ENCODE results near the gene HOXA1.
A peak's percentile ranks its signal among the peaks of the same experiment; 100 is the strongest.

Gene HOXA1

DNA sequence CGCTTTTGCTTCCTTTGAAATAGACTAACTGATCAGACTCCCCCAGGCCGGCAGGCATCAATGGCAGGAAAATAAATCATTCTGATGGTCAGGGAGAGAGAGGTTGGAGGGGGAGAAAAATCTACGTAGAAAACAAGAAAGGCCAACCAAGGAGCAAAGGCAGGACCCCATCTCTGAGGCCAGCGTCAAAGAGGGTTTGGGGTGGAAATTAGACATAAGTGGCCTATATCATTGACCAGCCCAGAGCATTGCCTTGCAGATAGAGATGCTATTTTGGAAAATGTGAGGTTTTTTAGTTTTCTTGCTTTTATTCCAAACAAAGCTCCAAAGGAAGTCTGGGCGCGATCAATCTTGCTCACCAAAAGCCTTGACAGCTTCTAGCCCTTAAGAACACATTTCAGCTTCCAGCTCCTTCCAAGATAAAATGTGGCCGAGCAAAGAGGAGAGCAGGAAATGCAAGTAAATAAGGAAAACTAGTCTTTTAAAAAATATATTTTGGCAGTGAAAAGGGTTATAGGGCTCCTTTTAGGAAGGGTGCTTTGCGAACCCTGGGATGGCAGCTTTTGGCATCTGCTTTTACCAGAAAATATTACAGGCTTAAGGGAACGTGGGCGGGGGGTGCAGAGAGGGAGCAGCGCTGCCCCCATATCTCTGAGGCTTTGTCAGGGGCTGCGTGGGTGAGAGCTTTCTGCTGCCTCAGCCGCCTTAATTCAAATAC, 8.7 kb upstream of the HOXA1 start:
- DNase-seq: no peak

DNA sequence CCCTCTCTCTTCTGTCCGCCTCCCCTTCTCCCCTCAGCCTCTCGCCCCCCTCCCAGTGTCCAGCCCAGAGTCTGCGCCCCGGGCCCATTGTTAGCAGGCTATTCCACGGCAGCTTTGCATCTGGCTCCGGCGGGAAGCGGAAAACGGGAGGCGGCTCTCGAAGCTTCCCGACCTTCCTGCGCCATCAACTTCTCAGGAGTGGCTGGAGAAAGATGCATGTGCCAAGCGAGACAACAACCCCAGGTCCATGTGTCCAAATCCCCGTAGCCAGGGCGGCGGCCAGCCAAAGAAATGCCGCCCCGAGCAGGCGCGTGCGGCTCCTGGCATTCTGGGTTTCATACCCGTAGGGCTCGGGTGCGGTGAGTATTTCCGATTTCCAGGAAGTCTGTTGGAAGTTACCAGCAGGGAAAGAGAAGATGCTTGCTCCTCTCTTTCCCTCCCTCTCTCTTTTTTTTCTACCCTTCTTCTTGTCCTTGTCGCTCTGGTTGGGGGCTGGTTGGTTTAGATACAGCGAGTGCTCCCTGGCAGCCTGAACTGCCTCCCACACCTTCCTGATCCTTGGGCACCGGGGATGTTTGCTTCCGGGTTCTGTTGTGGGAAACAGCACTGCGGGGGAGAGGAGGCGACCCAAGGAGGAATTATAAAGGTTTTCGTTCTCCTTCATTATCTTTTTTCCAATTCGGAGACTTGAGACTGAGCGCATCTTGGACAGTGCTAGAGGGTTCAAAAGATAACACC, 7.9 kb upstream of the HOXA1 start:
- no peak for DNase-seq

DNA sequence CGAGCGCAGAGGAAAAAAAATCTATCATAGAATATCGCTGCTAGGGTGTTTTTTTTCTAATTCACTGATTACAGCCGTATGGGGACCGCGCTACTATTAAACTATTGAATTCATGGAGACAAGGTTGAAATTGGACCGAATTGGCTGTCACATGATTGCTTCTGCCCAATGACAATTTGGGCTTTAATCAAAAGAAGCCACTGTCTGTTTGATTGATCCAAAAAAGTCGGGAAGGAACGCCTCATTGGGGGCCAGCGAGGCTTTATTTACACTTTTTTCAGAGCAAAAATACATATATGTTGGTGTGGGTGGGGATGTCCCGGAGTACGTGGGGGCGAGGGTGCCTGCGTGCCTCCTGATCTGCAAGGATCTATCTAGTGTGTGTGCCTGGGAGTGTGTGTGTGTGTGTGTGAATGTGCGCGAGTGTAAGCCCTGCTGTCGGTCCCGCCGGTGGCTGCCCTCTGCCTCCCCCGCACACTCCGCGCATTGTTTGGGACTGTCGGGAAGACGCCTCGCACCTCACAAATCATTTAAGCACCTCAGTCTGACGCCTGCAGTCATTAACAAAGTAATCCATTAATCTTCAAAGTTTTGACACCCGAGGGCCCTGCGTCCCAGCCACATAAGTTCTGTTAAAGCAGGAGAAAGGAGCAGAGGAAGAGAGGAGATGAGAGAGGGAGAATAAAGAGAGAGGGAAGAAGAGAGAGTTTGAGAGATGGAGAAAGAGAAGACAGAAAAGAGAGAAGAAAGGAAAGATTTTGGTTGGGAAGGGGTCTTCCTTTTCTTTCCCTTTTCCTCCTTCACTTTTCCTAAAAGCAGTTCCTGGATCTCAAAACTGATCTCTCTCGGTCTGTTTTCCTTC, 7.0 kb upstream of the HOXA1 start, which contains the start of gene HOXA2:
Gene HOXA2, minus strand, starts transcription at position 103 of the 862 bp plus-strand sequence. CDS start 183 bp downstream, outside the sequence.
- DNase-seq: no peak

DNA sequence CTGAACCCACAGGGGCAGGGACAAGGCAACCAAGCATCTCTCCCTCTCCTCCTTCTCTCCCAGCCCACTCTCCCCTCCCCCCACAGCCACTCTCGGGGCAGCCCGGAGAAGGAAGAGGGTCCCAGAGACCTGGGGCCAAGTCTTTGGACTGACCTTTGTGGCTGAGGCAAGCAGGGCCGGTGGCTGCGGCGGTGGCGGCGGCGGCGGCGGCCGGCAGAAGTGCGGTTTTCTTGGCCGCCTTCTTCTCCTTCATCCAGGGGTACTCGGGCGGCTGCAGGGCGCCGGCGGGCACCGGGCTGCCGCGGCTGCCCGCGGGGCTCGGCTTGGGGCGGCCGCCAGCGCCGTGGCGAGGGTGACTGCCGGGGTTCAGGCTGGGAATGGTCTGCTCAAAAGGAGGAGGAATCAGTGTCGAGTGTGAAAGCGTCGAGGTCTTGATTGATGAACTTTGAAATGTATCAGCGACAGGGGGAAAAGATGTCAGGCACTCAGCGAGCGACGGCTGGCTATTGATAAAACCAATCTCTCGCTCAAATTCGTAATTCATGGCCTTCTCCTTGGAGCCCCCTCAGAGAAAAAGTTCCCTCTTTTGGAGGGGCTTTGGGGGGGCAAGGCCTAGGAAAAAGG, 6.3 kb upstream of the HOXA1 start:
- DNase-seq: no peak

DNA sequence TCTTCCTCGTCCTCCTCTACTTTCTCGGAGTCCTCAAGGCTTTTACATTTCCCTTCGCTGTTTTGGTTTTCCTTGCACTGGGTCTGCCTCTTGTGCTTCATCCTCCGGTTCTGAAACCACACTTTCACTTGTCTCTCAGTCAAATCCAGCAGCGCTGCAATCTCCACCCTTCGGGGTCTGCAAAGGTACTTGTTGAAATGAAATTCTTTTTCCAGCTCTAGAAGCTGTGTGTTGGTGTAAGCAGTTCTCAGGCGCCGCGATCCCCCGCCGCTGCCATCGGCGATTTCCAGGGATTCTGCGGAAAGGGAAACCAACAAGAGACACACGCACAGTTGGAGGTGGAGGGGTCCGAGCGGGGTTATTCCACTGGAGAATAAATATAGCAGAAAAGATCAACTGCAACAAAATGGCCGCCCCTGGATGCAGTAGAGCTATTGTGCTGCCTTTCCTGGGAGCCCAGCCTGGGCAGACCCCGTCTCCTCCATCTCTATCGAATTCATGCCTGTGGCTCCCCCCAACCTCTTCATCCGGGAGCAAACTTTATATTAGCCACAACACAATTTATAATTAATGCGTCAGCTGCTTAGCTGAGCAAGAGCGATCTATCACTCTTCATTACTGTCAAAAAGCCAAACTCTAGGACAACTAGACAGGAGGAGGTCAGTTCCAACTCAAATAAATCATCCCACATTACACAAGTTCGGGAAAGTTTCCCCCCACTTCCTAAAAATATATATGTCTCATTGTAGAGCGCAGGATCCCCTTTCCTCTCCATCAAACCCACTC, 5.6 kb upstream of the HOXA1 start:
- no peak for DNase-seq

DNA sequence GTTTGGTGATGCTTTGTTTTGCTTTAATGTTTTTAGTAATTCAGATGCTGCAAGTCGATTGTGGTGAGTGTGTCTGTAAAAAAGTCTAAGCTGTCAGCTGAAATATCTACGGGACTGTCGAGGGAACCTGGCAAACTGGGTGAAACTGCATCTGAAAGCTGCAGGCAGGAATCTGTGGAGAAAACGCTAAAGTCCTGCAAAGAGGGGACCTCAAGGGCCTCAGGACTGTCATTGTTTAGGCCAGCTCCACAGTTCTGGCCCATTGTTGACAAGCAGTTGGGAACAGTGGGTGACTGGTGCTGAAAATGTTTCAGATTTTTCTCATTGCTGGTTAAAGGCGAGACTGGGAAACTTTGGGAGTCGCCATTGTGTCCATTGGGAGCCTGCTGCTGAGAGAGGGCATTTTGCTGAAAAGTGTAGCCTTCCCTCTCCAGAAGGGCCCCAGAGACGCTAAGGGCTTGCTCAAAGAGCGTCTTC, 4.9 kb upstream of the HOXA1 start:
- DNase-seq: no peak

DNA sequence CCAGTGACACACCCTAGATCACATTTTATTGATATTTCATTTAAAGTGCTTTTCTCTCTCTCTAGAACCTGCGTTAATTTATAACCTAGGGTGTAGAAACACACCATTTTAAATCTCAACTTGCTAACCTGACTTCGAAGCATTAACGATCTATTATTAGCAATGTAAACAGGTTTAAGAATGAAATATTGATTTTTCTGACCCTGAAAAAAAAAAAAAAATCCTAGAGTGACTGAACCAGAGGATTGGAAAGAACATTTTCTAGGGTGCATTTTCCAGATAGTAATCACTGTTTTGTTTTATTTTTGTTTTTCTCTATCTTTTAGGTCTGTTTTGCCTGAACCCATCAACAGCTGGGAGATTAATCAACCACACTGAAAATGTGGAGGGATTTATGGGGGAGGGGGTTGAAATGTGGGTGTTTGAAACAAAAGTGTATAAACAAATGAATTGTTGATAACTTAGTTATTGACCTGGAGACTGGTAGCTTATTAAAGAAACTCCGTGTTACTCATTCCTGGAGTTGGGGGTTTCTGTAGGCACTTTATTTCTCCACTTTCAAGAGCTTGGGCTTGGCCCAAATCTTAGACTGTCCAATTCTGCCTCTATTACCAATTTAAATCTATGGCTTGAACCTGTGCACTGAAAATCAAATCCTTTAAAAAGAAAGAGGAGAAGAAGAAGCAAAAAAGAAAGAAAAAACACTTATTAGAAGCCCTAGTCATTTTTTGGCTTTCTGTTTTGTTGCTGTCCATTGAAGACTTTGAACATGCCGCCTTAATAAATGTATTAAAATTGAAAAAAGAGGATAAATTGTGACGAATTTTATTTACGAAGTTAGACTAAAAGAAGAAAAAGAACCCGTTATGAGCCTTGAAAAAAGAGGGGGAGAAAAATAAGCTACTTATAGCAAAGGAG, 3.9 kb upstream of the HOXA1 start:
- no peak for DNase-seq

DNA sequence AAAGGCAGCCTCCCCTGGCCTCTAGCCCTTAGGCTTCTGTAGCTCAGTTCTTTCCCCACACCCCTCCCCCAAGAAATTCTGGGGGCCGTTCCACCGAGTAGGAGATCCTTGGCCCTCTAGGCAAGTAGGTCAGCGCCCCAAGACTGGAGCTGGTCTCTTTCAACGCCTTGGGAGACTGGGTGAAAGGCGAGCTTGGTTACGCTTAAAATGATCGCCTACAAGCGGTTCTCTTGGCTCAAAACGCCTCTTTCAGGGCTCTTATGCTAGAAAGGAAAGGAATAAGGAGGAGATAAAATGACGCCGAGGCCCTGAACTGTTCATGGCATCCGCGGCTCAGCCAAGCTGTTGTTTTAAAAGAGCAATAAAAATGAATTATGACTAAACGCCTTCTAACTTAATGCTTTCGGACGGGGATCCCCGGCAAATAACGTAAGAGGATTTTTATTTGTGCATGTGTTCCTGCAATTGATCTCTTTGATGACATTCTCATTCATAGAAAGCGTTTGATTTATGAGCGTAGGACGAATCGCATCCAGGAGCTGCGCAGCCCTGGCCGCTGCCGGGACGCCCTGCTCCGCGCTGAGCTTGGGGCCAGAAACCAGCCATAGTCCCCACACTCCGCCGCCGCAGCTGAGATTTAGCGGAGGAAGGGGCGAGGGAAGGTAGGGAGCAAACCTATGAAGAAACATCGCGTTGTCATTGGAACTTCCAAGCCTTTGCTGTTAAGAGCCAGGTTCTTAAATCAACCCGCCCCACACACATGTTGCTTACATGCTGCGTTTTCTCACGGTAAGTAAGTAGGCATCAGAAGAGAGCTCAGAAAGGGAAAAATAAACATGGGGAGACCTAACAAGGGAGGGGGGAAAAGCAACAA, 3.0 kb upstream of the HOXA1 start:
- DNase-seq: no peak

DNA sequence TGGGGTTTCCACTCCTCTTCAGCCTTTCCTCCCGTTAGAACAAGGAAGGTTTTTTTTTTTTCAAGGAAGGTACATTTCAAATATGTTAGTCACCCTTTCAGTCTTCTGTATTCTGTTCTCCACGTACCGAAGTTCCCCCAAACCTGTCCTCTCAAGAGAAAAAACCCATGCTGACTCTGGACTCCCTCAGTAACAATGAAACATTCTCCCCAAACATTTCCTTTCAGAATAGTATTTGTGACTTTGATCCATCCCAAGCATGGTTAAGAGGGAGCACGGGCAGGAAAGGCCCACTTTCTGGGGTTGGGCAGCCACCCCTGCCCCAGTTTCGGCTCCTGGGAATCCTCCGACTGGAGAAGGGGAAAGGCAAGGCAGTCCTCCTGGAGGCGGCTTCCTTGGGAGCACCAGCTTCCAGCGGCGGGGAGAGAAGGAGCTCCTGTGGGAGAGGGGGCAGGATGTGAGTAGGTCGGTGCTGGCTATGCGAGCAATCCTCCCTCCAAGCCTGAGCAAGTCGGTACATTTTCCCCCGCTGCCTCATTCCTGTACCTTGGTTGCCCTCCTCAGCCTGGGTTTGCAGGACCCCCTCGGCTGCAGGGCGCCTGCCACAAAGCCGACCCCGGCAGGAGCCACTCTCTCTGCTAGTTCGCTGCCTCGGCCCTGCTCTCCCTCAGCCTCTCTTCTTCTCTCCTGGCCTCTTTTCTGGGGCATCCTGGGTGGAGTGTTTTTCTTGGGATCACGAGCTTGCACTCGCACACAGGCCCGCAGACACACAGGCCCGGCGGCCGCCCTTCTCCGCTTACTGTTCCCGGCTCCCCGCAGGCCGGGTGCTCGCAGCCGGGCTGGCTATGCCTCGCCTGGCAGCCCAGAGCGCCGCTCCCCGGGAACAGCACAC, 2.1 kb upstream of the HOXA1 start:
- no peak for DNase-seq

DNA sequence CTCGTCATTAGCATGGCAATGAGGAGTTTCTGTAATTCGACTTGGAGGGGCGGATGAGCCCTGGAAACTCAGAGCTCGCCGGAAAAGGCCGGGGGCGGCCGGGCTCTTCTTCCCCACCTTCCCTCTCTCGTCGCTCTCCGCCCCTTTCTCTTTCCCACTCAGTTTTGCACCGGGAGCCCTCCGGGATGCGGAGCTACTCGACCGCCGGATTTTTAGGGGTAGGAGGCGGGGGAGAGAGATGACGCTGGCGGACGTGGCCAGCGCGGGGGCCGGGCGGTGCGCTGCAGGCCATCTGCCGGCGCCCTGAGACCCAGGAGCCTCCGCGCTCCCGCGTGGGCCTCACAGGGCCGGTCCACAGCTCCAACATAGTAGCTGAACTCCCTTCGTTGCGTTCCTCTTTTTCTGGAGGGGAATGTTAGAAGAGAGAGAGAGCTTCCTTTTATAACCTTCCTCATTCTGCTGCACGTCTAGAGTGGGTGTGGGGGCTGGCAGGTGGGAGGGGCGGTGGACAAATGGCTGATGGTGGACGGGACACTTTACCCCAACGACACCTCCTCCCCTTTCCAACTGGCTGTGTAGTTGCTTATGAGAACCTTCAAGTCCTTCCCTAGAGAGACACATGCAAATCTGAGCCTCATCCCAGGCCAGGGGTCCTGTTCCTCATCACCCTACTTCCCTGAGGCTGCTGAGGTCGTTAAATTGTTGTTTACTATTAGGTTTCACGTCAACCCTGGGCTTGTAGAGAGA, 1.1 kb upstream of the HOXA1 start:
- DNase-seq: peak; percentile 77 to 88

DNA sequence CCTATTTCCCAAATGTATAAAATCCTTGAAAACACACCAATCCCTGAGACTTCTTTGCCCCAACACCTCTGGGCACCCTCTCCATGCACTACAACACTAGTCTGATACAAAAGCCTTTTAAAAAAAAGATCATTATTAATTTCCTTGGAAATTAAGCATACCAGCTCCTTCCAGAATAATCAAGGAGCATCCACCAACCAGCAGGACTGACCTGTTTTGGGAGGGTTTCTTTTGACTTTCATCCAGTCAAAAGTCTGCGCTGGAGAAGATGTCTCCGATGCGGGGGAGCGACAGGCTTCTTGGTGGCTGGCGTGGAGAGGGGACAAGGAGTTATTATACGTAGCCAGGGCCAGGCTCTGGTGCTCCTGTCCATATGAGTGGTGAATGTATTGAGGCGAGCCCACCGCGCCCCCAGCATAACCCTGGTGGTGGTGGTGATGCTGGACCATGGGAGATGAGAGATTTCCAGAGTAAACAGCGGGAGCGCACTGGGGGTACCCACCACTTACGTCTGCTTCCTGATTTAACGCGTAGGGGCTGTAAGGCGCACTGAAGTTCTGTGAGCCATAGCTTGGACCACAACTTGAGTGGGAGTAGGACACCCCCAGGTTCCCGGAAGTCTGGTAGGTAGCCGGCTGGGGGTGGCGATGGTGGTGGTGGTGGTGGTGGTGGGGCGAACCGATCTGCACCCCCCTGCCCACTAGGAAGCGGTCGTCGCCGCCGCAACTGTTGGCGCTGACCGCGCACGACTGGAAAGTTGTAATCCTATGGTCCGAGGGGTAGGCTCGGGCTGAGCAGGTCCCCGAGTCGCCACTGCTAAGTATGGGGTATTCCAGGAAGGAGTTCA, 527 bp downstream of the HOXA1 start:
- no peak for DNase-seq

DNA sequence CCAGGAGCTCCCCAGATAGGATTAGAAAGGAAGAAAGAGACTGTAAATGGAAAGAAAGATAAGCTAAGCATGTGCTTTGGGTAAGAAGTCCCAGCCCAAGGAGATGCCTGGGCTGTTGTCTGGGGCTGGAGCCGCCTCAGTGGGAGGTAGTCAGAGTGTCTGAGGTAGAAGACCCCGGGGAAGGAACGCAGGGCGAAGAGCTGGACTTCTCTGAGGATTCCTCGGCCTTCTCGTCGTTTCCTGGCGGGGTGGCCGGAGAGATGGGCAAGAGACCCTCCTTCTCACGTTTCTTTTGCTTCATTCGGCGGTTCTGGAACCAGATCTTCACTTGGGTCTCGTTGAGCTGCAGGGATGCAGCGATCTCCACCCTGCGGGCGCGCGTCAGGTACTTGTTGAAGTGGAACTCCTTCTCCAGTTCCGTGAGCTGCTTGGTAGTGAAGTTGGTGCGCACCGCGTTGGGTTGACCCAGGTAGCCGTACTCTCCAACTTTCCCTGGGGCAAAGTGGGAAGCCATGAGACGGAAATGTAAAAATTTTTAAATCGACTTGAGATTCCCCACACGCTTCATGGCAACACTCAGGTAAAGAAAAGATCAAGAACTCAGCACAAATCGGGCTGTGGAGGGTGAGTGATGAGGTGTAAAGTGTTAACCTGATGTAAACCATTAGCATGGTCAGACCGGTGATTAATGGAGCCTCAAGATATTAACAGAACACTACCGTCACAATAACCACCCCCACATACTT, 1.3 kb downstream of the HOXA1 start:
- no peak for DNase-seq

DNA sequence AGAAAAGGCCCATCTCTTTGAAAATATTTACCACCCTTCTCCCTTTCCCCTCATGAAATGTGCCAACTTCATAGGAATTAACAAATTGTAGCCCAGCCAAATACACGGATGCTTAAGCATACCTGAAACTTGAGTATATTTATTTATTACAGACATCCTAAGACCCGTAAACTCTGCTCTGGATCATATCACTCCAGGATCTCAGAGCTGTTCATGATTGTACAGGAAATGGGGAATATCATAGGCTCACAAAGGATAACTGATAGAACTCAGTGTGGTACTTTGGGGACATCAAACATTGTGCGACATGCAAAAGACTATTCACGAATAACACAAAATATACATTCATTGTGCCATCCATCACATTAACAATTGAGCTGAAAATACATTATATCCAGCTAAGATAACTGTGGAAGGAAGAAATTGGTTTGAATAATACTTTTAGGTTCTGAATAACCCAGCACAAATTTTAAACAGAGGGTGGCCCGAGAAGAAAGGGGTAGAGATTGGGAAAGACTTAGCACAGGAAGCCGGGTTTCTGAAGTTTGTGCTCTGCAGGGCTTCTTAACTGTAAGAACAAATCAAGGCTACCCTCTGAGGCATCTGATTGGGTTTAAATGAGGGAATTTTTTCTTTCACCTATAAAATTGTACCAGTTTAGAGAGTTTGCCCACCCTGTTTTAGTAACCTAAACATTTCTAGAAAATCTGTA, 2.5 kb downstream of the HOXA1 start:
- no peak for DNase-seq

DNA sequence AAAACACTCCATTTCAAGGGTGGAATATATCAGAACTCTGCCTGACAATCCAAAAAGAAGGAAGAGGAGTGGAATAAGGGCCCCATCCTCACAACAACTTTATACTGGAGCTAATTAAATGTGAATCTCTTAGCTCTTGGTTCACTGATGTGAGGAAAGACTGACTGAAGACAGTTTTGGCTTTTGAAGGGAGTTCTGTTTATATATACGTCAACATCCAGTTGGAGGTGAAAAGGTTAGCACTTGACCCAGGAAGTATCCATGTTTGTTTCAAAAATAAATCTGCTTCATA, 3.0 kb downstream of the HOXA1 start:
- no peak for DNase-seq

DNA sequence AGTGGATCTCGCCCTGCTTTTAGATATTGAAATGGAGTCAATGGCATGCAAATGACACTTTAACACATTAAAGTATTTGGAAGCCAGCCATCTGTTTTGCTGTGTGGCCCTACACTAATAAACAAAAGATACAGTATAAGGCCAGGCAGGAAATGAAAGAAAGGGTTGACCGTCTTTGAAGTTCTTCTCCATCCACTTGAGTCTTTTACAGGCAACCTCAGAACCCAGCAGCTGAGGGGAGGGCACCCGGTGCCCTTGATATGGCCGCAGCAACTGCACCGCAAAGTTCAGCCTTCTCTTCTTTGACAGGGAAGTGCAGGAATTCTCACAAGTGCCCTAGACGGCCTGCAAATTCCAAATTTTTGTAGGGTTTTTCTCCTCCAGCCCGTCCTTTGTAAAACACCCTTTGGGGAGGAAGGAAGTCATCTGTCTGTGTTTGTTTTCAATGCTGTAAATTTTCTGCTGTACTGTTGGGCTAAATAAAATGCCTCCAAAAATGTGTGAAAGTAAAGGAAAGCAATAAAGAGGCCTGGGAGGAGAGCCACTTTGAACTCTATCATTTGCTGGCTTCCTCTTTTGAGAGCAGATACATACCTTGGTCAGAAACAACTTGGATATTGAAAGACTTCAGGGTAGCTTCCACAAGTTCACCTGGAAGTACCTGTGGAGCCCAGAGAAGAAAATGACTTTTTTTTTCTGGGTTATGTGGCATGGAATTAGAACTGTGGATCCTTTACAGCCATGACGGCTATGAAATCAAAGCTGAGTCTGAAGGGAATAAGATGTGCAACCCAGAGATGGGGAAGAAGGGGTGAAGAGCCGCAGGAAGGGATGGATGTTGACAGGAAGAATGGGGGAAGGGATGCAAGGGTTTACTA, 3.6 kb downstream of the HOXA1 start:
- no peak for DNase-seq

Data from inflammatory macrophage treated with lipopolysaccharide for 1 hour (primary cell).